ENCODE measurements around the gene PLAAT3. TPM values are rescaled to one million over a fixed set of nuclear protein-coding genes. Genes with fewer than 3 reads are reported as not detected.
"Not testable (repeated sequence)": the region's sequence is repeated elsewhere in the genome, so short reads cannot be mapped to it uniquely, and the experiment has no call there.

Gene PLAAT3
- total RNA-seq, 4 donors from 2014 or later, result 7.1 to 14.2 (median 10.2) TPM

- Histone ChIP-seq H3K27ac (no peak overlapping the region), H3K27me3 (no peaks in the 10 kb centered on the region), H3K36me3 (peaks cover 61% of the 10 kb centered on the region), H3K4me3 (no peak overlapping the region), H3K4me1 (peaks cover 2% of the 10 kb centered on the region), H3K9me3 (no peaks in the 10 kb centered on the region)
- DNase-seq (ENCODE audit: low spot score in 2 of 2), result no peak
- TF ChIP-seq POLR2A (IDR thresholded peaks at IDR 0.05) (no peak), EP300 (IDR thresholded peaks at IDR 0.05) (no peak), CTCF (IDR thresholded peaks at IDR 0.05) (no peak), POLR2AphosphoS5 (IDR thresholded peaks at IDR 0.05) (no peak)
These were observed 27.5 kb upstream of the PLAAT3 start for GRCh38 chr11:63641727-63642126.

GRCh38 chr11:63639199-63639832 is 25.1 kb upstream of the PLAAT3 start:
- TF ChIP-seq POLR2AphosphoS5 (IDR thresholded peaks at IDR 0.05), result no peak
- TF ChIP-seq CTCF (IDR thresholded peaks at IDR 0.05), result peak; percentile 10 to 26
- no peak for TF ChIP-seq EP300 (IDR thresholded peaks at IDR 0.05)
- H3K4me3 ChIP-seq, result no peak overlapping the region
- H3K9me3 ChIP-seq, result no peaks in the 10 kb centered on the region
- H3K4me1 ChIP-seq, result peaks cover 2% of the 10 kb centered on the region
- WGBS, result 62% methylated on average over 3 of the region's 3 CpGs
- H3K27me3 ChIP-seq, result no peaks in the 10 kb centered on the region
- H3K36me3 ChIP-seq, result peaks cover 62% of the 10 kb centered on the region
- no peak for DNase-seq (ENCODE audit: low spot score in 2 of 2)
- peak overlapping the region; percentile 3 for H3K27ac ChIP-seq

GRCh38 chr11:63638436-63638835 is 24.2 kb upstream of the PLAAT3 start:
- H3K27ac ChIP-seq; H3K4me1 ChIP-seq; H3K9me3 ChIP-seq; H3K27me3 ChIP-seq; H3K4me3 ChIP-seq; DNase-seq (ENCODE audit: low spot score in 2 of 2): not testable (repeated sequence)
- 95% methylated on average over 8 of the region's 8 CpGs for WGBS
- H3K36me3 ChIP-seq, result peaks cover 59% of the 10 kb centered on the region

- 67% methylated on average over 10 of the region's 10 CpGs for WGBS
- no peak for DNase-seq (ENCODE audit: low spot score in 2 of 2)
- Histone ChIP-seq H3K27me3 (no peaks in the 10 kb centered on the region), H3K4me1 (no peaks in the 10 kb centered on the region), H3K4me3 (no peak overlapping the region), H3K9me3 (no peaks in the 10 kb centered on the region), H3K27ac (no peak overlapping the region), H3K36me3 (peaks cover 58% of the 10 kb centered on the region)
- TF ChIP-seq POLR2AphosphoS5 (IDR thresholded peaks at IDR 0.05), result no peak
- no peak for TF ChIP-seq POLR2A (IDR thresholded peaks at IDR 0.05)
- no peak for TF ChIP-seq EP300 (IDR thresholded peaks at IDR 0.05)
- peak; percentile 50 to 60 for TF ChIP-seq CTCF (IDR thresholded peaks at IDR 0.05)
These were observed 21.7 kb upstream of the PLAAT3 start for GRCh38 chr11:63635762-63636465.

GRCh38 chr11:63629426-63629825 is 15.2 kb upstream of the PLAAT3 start:
- no peaks in the 10 kb centered on the region for H3K27me3 ChIP-seq
- DNase-seq (ENCODE audit: low spot score in 2 of 2), result no peak
- TF ChIP-seq POLR2A (IDR thresholded peaks at IDR 0.05) (no peak), EP300 (IDR thresholded peaks at IDR 0.05) (no peak), CTCF (IDR thresholded peaks at IDR 0.05) (no peak), POLR2AphosphoS5 (IDR thresholded peaks at IDR 0.05) (no peak)
- H3K4me1 ChIP-seq, result no peaks in the 10 kb centered on the region
- peaks cover 54% of the 10 kb centered on the region for H3K36me3 ChIP-seq
- H3K4me3 ChIP-seq, result no peak overlapping the region
- no peaks in the 10 kb centered on the region for H3K9me3 ChIP-seq
- H3K27ac ChIP-seq, result no peak overlapping the region
- 98% methylated on average over 3 of the region's 3 CpGs for WGBS

Data from suprapubic skin (tissue), 4 donors.